NCI-H2171 (cell line): ENCODE measurements around the gene JOSD2.
A peak's percentile ranks its signal among the peaks of the same experiment; 100 is the strongest.
"Not testable (repeated sequence)": the region's sequence is repeated elsewhere in the genome, so short reads cannot be mapped to it uniquely, and the experiment has no call there.

Experiments
- DNase-seq: peaks from one replicate; lab custom pipeline; 2025; lab: John Stamatoyannopoulos, UW

Gene JOSD2

GRCh38 chr19:50546527-50547221, 35.7 kb upstream of the JOSD2 start:
- no peak for DNase-seq

- no peak for DNase-seq
These were observed 32.0 kb upstream of the JOSD2 start for GRCh38 chr19:50542943-50543342.

DNA sequence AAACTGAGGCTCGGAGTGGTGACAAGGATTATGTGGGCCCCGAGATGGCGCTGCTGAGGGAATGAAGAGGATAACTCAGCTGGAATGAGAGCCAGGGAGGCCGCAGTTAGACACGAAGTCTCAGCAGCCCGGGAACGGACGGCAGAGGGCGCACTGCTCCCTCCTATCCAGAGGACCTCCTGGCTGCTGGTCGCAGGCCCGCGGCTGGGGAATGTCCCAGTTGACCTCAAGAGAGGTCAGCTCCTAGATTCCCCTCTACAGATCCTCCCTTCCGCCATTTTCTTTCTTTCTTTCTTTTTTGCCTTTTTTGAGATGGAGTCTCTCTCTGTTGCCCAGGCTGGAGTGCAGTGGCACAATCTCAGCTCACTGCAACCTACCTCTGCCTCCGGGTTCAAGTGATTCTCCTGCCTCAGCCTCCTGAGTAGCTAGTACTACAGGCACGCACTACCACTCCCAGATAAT, 26.8 kb upstream of the JOSD2 start:
- DNase-seq = peak; percentile 56

GRCh38 chr19:50537306-50537685, 26.3 kb upstream of the JOSD2 start:
- no peak for DNase-seq

GRCh38 chr19:50536662-50537305, 25.8 kb upstream of the JOSD2 start:
- DNase-seq = no peak

- no peak for DNase-seq
These were observed 24.7 kb upstream of the JOSD2 start for GRCh38 chr19:50535672-50536187.

DNA sequence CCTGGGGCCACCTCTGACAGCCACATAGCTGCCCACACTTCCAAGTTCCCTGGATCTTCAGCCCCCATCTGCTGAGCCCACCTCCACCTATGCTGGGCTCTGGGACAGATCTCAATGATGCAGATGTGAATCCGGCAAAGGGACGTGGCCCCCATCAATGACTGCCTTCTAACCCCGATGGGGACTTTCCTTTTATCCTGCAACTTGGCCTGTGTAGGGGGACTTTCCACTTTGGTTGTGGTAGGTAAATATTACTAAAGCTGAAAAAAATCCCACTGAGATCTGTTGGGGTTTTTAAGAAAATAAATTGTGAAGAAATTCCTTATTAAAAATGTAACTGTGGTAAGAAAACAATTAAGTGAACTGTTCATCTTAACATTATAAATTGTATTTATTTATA, 23.5 kb upstream of the JOSD2 start:
- DNase-seq = no peak

- no peak for DNase-seq
These were observed 22.0 kb upstream of the JOSD2 start for GRCh38 chr19:50532952-50533351.

DNA sequence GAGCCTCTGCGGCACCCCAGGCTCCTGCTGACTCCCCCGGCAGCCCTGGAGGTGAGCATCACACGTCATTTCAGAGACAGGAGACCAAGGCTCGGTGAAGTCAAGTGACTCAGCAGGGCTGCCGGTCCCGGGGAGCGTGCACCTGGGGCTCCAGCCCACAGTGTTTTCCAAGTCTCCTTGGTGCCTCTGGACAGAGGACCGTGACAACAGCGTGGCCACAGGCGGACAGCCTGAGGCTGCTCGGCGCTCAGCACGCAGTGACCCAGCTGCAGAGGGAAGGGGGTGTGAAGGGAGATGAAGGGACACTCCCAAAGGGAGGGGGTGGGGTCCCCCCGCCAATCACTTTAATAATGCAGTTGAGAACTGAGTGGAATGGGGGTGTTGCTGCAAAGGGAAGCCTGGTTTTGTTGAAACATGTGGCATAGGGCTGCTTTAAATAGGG, 20.2 kb upstream of the JOSD2 start:
- no peak for DNase-seq

GRCh38 chr19:50528052-50528451, 17.1 kb upstream of the JOSD2 start:
- DNase-seq = not testable (repeated sequence)

DNA sequence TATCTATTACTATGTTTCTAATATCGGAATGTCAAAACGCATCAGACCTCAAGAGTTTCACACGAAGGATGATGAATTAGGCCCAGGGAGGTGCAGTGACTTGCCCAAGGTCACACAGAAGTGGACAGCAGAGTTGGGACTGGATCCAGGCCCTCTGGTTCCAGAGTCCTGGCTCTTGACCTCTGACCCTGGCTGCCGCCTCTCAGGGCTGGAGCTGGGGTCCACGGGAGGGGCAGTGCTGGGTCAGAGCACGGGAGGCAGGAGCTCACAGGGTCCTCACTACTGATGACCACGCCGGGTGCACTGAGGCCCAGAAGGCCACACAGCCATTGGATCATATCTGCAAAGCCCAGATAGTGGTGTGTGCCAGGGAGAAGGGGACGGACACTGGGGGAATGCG, 11.9 kb upstream of the JOSD2 start:
- no peak for DNase-seq

DNA sequence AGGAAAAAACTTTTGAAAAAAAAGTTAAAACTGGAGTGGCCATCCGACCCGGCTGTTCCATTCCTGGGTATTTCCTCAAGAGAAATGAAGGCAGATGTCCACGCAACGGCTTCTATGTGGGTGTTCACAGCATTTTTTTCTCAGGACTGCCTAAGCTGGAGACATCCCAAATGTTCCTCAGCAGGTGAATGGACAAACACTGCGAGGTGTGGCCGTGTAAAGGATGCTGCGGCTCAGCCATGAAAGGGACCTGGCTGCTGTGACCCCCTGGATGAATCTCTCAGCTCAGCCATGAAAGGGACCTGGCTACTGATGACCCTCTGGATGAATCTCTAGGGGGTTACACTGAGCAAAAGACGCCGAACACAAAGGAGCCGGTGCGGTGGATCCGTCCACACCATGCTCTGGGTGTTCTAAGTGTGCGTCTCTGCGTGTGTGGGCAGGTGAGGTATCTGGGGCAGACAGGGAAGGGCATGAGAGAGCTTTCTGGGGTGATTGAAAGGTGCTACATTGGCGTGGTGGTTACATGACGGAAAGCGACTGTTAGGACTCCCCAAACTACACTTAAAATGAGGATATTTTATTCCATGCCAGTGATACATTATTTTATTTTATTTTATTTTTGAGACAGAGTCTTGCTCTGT, 10.0 kb upstream of the JOSD2 start:
- DNase-seq = no peak

DNA sequence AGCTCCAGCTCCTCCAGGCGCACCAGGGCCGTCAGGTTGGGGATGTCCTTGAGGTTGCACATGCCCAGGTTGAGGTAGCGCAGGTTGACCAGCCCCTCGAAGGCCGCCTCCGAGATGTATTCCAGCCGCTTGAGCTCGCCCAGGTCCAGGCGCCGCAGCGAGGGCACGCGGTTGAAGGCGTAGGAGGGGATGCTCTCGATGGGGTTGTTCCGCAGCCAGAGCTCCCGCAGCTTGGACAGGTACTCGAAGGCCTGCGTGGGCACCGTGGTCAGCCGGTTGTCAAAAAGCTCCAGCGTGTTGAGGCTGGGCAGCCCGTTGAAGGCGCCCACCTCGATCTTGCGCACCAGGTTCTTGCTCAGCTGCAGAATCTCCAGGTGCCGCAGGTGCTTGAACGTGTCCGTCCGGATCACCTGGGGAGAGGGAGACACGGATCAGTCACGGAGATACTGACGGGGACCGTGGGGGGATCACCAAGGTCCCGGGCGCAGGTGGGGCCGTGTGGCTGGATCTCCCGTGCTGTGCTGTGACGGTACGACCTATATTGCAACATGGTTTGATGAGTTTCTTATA, 8.1 kb upstream of the JOSD2 start:
- DNase-seq = no peak

DNA sequence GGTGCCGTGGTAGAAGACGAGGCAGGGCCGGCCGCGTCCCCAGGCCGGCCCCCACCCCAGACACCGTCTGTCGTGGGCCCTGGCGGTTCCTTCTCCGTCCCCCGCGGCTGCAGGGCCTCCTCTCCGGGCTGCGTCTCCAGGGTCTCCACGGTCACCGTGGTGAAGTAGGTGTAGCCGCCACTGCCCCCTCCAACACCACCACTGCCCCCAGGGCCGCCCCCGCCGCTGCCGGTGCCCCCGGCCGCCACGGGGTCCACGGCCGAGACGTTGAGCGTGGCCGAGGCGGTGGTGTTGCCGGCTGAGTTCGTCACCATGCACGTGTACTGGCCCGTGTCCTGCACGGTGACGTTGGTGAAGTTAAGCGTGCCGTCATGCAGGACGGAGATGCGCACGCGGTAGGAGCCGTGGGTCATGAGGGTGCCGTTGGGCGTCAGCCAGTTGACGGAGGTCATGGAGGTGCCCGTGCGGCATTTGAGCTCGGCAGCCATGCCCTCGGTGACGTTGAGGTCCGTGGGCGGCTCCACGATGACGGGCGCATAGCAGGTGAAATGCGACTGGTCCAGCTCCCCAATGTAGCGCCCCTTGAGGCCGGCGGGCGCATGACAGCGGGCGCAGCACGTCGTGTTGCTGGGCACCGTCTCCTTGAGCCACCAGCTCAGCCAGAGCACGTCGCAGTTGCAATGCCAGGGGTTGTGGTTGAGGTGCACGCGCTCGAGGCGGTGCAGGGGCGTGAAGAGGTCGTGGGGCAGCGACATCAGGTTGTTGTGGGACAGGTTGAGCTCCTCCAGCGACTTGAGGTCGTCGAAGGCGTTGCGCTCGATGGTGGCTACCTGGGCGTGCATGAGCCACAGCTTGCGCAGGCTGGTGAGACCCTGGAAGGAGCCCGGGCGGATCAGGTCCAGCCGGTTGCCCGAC, 7.4 kb upstream of the JOSD2 start:
- DNase-seq = no peak

GRCh38 chr19:50517704-50518075, 6.7 kb upstream of the JOSD2 start:
- DNase-seq = no peak

DNA sequence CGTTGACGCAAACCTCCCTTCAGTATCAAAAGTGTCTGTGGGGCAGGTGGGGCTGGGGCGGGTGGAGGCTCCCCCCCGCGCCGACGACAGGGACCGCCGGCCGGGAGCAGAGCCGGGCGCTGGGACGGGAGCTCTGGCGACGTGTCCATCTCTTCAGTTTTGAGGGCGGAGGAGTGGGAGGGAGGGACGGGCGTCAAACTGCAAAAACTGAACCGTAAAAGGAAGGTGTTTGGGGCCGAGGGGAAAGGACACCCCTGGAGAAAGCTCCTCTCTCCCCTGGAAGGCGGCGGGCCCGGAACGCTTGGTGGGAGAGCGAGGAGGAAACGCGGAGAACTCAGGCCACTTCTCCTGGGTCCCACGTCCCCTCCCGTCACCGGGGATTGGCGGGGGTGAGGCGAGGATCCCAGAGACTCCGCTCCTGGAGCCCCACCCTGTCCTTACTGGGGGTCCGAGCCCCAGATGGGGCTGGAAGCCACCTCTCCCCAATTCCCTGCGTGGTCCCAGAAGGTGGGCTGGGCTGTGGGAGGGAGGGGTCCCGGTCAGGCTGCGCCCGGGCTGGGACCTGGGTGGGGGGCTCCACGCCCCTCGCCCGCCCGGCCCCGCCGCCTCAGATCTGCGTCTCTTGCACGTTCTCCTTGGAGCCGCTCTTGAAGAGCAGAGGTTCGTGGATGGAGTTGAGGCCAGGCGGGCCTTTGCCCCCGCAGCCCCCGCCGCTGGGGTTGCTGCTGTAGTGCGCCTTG, 6.1 kb upstream of the JOSD2 start:
- DNase-seq = no peak

GRCh38 chr19:50516456-50516855, 5.5 kb upstream of the JOSD2 start:
- DNase-seq = no peak

GRCh38 chr19:50515168-50515561, 4.2 kb upstream of the JOSD2 start:
- no peak for DNase-seq

DNA sequence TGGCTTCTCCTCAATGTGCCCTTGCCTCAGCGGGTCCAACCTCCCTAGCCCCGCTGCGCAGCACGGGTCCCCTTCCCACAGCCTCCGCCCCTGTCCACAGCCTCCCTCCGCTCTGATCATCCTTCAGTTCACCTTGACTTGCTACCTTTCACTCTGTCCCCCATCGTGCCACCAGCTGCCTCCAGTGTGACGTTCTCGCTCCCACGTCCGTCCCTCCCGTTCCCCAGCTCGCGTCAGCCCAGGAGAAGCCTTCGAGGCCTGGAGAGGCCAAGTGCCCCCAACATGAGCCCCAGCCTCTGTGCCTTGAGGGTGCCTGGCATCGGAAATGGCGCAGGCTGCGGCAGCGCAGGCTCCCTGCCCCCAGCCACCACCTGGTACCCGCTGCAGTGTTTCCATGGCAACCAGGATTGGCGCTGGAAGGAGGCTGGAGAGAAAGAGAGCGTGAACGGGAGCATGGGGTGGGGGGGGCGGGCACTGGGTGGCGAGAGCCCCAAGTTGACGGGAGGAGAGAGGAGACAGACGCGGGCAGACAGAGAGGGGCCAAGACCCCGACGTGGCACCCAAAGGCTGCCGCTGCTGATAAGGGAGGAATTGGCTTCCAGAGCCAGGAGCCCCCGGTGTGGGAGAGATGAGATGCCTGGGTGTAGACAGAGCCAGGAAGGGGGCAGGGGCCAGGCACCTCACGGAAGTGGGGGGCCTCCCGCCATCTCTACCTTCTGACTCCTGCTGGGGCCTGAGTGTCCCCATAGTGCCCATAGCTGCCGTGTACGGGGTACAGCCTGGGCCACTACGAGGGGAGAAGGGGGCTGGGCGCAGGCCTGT, 3.6 kb upstream of the JOSD2 start:
- DNase-seq = peak; percentile 91

DNA sequence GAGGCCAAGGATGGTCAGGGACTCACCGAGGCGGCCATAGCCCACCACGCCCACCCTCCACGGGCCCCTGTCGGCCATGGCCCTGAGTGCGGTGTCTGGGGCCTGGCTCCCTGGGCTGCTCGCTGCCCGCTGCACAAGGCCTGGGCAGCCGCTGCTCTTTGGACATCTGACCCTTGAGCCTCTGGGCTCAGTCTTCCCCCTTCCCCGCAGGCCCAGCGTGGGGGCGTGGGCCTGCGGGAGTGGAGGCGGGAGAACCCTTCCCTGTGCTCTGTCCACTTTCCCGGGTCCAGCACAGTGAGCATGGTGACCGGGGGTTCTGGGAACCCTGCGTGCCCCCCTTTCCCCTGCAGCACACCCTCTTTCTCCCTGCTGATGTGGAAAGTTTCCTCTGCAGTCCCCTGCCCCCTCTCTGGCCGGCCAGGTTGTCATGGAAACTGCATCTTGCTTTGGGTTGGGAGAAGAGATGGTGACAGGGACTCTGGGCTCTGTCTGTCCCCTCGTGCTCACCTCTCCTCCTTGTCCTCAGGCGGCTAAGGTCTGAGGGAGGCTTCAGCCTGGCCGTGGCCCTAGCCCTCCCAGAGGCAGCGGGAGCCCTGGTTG, 2.9 kb upstream of the JOSD2 start, which contains the start of gene ASPDH:
TSS of gene ASPDH (minus strand) at position 168 of the 600 bp plus-strand sequence. CDS start at position 78, 90 bp downstream.
- DNase-seq = no peak
